NK-92 treated with Interleukin-12 subunit alpha and Interleukin-12 subunit beta, amount 100 ng/mL, for 24 hours (cell line): ENCODE data around the gene GSC.
"Not testable (repeated sequence)": the region's sequence is repeated elsewhere in the genome, so short reads cannot be mapped to it uniquely, and the experiment has no call there.

Source experiments
- DNase-seq: peaks from one replicate; lab custom pipeline; 2025; lab: John Stamatoyannopoulos, UW

GSC gene

DNA sequence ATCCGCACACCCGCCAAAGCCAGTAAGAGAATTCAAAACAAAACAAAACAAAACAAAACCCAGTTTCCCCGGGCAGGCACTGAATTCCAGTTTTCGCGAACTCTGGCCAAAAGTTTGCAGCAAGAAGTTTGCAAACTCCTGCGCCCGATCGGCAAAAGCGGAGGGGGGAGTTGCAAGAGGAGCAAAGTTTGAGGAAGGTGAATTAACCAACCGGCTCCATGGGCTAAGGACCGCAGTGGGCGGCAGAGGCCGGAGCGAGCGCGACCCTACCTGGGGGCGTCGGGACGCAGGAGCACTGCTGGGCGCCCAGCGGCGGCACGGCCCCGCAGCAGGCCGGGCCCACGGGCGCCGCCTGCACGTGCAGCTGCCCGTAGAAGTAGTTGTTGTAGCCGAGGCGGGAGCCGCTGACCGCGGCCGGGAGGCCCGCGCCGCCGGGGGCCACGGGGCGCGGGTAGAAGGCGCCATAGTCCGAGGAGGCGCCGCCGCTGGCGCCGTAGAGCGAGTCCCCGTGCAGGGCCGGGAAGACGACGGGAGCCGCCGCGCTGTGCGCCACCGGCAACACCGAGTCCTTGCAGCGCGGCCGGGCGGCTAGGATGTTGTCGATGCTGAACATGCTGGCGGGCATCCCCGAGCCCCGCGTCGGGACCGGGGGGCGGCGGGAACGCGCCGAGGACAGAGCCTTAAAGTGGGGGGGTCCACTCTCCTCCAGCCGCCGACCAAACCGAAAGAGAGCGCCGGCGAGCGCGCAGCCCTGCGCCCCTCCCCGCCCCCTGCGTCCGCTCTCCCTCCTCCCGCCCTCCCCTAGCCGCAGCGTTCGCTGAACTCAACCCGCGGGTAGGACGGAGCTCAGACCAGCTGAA is at the start of gene GSC:
Gene GSC (minus strand): TSS at position 723 of the 860 bp plus-strand sequence. CDS start 98 bp downstream, at position 625.
- DNase-seq = no peak

DNA sequence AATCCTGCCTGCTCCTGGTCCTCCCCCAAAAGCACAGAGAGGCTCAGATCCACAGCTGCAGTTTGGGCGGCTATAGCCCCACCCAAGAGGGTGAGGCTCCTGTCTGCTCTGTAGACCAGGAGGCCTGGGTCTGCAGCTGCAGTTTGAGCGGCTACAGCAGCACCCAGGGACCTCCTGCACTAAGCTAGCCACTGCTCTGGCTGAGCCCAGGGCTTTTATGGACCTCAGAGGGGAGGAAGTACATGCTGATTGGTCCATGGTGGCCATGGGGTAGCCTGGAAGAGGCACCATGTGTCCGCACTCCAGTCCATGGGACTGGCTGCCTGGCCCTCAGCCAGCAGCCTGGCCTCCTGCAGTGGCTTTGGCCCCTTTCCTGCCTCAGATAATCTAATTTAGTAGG is 49.6 kb upstream of the GSC start:
- DNase-seq = no peak

DNA sequence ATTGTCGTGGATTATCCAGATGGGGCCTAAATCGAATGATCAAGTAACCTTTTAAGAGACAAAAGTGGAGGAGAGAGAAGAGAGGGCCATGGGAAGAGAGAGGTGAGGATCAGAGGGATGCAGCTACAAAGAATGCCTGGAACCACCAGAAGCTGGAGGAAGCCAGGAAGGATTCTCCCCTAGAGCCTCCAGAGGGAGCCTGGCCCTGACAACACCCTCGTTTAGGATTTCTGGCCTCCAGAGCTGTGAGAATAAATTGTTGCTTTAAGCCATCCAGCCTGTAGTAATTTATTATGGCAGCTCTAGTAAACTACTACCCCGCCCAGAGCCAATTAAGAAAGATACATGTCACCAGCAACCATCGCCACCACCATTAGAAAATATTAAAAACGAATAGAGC is 46.2 kb upstream of the GSC start:
- DNase-seq = no peak

DNA sequence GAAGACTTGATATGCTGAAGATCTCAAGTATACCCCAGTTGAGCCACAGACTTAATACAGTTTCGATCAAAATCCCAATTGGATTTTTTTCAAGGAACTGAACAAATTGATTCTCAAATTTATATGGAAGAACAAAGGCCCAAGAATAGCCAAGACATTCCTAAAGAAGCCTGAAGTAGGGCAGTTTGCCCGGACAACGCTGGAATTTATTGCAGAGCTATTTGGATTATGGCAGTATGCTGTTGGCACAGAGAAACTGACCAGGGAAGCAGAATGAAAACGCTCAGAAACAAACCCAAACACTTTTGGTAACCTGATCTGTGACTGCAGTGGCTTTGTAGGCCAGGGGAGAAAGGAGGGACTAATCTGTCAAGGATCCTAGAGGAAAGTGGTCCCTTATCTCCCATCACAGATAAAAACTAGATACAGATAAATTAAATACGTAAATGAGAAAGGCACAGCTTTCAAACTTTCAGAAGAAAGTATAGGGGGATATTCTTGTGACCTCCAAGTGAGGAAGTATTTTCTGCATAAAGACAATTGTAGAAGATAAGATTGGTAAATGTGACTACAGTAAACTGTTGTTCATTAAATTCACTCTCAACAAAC is 35.9 kb upstream of the GSC start:
- DNase-seq = no peak

DNA sequence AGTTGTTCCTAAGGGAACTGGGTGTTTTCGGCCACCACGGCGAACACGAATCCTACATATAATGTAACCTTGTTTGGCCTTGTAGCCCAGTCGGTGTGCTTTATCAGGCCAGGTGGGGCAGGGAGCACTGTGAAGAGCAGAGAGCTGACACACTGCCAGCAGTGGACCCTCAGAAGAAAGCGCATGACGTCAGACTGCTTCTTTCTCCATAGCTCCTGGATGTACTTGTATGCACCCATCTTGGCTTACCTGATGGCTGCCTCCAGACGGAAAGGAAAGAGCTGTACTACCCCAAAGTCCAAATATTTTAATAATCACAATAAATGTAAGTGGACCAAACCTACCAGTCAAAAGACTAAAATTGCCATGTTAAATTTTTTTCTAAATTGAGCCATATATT is 31.3 kb upstream of the GSC start:
- DNase-seq = no peak

DNA sequence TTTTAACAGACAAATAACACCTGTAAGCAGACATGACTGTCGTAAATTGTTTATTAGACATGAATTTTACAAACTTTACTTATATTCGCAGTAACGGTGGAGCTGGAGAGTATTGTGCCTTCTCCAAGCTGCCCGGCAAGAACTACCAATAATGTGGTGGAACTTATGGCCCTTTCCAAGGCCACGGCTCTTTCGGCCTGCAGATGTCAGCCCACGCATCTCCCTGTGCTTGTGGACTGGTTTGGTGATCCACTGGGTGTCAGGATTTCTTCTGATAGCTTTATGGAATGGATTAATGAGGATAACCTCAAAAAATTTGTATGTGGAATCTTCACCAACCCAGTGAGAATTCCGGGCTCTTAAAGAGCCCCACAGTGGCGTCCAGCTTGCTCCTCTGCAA is 30.9 kb upstream of the GSC start:
- not testable (repeated sequence) for DNase-seq

DNA sequence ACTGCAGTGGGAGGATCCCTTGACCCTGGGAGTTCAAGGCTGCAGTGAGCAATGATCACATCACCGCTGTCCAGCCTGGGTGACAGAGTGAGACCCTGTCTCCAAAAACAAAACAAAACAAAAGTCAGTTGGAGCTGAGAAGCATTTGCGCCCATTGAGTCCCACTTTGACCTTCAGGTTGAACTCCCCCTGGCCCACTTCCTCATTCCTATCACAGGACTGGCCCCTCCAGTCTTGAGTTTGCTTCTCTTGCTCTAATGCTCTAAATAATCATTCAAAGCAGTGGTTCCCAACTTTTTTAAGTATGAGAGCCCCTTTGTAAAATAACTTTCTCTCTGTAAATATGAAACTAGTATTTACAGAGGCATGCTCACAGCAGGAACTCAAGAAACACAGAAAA is 28.0 kb upstream of the GSC start:
- no peak for DNase-seq

DNA sequence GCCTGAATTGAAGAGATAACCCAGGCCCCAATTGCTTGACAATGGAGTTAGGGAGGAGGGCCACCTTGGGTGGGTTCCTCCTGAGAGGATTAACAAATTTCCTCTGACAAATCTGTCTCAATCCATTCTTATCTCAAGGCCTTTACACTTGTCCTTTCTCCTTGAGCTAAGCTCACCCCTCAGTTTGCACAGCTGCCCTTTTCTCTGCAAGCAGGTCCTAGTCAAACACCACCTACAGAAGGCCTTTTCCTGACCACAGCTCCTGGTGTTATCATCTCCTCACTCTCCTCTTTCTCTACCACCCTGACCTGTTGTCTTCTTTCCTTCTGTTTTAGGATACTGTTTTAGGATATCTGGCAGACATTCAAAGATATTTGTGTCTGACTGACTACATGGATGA is 26.4 kb upstream of the GSC start:
- no peak for DNase-seq

DNA sequence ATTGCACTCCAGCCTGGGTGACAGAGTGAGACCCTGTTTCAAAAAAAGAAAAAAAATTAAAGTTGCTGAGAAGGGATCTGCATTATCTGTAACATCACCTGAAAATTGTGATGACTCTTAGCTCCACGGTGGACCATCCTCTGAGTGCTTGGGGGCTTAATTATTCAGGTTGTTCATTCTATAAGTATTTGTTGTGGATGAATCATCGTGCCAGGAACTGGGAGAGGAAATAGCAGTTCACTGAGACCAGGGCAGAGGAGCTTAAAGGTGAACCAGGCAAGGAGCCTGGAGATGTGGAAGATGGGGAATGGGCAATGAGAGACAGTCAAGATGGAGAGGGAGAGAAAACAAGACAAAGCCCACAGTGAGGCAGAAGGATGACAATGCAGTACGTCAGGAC is 25.5 kb upstream of the GSC start:
- DNase-seq = no peak

DNA sequence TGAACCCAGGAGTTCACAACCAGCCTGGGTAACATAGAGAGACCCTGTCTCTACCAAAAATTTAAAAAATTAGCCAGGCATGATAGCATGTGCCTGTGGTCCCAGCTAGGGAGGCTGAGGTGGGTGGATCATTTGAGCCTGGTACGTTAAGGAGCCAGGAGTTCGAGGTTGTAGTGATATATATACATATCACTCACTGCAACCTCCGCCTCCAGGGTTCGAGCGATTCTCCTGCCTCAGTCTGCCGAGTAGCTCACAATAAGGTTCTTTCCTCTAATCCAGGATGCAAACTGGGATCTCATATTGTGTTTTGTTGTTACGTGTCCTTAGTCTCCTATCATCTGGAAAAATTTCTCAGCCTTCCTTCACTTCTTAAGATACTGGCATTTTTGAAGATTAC is 24.0 kb upstream of the GSC start:
- no peak for DNase-seq

DNA sequence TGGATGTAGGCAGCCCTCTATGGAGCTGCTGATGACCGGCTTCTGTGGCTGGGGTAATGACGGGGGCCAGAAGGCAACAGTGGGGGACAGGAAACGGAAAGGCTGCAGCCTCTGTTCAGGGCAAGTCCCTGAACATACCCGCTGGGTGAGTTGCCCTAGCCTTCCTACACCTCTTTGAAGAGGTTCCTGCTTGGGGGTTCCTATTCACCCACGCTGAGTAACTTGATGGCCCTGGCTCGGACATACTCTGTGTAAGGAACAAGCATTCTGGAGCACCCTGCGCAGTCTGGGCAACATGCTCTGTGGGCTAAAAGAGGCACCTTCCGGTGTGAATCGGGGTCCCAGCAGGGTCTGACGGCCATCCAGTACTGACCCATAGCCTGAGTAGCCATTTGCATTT is 17.7 kb upstream of the GSC start:
- no peak for DNase-seq

DNA sequence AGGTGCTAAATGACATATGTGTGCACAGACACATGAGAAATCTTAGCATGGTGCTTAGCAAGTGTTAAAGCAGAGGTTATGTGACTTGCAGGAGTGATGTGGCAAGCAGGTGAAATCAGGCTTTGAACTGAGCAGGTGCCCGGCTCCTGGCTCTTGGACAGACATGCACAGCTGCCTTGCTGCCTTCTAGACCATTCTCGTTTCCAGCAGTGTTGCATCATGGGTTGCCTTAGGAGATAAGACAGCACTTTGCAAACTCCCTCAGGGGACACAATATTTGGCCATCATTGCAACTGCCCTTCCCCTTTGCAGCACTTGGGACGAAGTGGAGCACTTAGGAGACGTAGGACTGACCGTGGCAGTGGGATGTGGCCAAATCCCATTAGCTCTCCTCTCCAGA is 17.2 kb upstream of the GSC start:
- no peak for DNase-seq

DNA sequence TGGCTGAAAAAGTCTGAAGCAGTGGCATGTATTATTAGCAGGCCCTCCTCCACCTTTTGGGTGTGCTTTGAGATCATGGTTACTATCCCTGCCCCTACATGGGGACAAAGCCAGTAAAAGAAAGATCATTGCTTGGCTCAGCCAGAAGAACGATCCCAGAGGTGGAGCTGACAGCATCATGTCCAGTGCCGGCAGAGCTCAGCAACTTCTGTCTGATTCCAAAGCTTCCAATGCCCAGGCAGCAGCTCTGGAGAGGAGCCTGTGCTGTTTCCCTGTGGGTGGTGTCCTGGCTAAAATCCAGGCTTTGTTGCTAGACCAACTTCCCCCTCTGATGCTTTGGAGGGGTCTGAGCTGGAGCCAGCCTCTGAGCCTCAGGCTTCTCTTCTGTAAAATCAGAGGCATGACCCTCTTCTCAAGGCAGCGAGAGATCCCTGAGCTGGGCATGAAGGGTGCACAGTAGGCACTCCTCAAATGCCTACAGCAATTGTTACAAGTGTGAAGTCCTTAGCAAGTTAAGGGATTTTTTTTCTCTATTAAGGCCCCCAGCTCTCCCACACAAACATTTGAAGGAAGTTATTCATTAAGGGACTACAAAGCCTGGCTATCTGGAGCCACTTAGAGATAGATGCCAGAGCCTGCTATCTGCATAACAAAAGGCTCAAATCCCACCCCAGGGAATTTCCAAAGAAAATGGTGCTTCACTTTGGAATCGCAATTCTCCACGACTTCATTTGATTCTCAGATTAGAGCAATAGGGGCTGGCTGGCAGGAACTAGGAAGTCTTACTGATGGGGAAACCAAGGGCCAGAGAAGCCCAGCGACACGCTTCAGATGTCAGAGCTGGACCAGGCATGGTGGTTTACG is 10.9 kb upstream of the GSC start:
- no peak for DNase-seq

DNA sequence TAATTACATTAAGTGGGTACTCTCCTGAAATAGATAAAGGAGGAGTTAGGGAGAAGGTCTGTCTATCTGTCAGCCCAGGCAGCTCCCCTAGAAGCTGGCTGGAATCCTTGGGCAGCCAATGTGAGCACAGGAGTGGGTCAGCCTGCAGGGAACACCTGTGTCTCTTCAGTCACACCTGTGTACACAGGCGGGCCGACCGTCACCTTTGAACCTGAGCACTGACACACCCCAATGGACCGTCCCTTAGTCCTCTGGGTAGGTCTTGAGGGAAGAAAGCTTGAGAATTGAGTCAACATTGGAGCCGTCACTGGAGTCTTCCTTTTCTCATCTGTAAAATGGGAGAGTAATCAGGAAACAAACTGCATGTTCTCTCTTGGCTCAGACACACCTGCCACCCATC is 9.8 kb upstream of the GSC start:
- DNase-seq = no peak

DNA sequence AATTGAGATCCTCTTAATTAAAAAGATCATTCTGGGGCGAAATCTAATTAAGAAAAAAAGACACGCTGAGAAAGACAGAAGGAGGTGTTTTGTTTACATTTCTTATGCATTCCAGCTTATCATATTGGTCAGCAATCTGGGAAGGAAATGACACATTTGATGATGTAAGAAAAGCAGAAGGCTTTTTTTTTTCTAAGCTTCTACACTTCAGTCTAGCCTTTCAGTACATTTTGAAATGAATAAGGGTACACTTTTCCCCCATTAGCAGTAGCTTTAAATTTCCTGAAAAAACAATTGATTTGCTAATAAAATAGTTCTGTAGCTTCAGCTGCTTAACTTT is 5.9 kb upstream of the GSC start:
- no peak for DNase-seq

DNA sequence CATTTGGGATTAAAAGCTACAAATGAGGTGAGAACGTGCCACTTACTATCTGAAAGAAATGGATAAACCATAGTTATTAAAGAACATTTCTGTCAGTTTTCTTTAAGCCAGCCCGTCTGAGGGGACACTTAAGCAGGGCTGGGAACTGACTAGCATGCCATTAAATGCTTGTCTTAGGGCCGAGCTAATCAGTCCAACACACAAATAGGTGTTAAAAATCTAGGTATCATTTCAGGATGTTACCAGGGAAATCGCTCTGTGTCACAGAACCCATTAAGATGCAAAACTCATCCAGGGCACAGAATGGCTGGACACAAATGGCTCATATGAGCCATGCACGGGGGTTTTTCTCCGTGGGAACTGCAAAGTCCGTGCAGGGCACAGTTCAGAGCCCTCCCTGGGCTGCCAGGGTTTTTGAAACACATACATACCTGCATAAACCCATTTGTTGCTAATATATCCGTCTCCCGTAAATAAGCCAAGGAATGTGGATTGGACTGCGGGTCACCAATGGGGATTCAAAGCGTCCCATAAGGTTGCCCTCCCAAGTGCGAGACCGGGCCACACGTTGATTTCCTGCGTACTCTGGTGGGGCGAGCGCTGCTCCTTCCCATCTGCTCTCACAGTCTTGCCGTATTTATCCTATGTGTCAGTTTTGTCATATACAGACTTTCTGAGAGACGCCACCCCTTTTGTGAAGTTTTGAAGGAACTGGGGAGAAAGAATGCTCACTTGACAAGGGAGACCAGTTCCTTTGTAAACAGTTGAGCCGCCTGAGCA is 5.4 kb upstream of the GSC start:
- DNase-seq = no peak

DNA sequence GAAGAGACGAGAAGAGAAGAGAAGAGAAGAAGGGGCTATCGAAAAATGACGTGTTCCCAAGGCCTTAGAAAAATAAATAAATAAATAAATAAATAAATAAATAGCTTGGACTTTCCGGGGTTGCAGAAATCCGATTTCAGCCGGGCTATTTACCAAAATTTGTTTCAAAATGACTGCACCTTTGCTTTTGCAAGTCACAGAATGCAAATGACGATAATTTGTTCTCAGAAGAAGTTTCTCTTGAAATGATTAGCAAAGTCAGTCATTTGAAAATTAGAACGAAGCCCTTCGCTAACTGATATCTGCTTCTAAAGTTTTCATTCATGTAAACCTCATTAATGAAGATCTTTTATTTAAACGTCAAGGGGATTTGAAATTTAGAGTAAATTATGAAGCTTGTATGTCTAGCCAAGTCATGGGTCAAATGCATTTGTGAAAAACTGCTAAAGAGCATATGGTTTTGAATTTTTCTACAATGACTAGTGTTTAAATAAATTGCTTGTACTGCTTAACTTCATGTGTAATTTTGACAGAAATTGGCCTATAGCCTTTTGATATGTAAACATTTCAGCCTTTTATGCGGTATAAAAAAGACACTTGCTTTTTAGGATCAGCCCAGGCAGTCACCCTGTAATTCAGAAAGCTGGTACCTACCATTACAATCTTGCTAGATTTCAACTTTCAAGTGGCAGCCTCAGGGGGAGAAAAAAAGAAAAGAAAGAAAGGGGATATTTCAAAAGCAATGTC is 4.6 kb upstream of the GSC start:
- no peak for DNase-seq

DNA sequence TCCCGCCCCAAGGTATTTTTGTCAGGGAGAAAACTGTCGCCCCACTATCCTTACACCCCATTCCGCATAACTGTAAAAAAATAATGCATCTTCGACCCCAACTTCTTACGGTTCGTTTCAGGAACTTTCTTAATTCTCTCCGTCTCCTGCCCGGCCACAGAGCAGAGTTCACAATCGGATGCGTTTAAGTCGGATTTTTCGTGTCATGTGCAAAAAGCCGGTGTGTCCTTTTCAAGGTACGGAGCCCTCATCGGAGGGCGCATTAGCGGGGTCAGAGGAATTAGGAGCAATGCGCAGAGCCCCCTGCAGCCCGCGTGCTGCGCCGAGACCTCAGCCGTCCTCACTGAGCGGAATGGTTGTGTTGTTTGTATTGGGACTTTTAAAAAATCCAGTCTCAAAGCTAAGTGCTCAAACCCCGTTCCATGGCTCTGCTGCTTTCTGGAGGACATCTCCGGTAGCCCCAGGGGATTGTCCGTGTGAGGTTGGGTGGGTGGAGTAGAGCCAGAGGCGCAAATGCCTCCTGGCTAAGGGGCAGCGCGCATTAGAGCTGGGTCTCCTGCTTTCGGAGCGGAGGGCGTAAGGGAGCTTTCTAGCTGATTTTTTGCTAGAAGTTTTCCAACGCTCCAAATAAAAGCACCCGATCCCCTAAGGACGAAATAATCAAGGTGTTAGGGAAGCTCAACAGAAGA is 3.9 kb upstream of the GSC start:
- no peak for DNase-seq

DNA sequence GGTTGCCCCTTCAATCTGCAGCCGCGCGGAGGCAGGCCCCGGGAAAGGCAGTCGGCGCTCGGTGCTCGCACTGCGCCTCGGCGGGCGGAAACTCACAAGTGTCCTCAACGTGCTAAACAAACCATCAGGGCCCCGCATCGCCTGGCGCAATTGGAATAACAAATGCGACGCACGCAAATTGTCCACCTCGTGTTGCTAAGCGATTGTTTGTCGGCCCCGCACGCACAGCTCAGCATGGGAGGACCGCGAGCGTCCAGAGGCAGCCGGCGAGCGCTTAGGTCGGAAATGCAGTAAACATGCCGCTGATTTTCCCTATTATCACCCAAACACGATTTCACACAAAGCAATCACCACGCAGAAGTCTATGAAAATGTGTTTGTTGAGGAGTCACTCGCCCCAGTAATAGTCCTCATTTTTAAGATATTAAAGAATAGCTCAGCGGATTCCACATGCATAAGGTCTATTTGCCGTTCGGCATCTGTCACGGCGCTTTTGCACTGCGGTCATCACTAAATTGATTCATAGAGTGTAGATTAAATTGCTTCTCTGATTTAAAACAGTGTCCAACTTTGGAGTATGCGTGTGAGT is 3.2 kb upstream of the GSC start:
- no peak for DNase-seq

DNA sequence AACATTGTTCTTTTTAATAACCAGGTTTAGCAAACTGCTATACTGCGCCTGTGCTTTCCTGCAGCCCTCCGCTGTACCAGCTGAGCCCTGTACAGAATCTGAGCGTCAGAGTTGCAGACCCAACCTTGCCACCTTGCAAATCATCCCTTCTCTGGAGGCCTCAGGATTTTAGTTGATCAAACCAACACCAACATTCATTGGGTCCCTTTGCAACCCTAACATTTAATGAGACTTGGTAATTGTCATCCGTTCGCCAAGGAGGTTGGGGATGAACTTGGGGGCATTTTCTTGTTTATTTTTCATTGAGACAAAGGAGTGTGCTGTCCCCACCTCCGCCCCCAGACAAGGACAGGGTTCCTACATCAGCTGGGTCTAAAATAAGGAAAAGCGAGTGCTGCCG is 2.6 kb upstream of the GSC start:
- DNase-seq = no peak
